K562 (cell line): ENCODE results near the gene DNASE1L1. TPM values are rescaled to one million over a fixed set of nuclear protein-coding genes. Genes with fewer than 3 reads are reported as not detected.
A peak's percentile ranks its signal among the peaks of the same experiment; 100 is the strongest.

Source experiments
- BHLHE40 ChIP-seq: IDR thresholded peaks from 2 replicates; pipeline ENCODE4 v1.6.1; 2011; ENCODE audit warnings: low read length, improper control_type of control experiment
- CEBPG ChIP-seq, 3 experiments: fragments of 200-800 bp in 1 of 3; sonication (Bioruptor generic) in 1 of 3; sonication (generic) in 1 of 3; formaldehyde crosslinking in 1 of 3; IDR thresholded peaks in 2 of 3; conservative IDR thresholded peaks in 1 of 3; 2 replicates each; pipeline versions ENCODE4 v1.6.1 to v1.8.0; 2016 to 2022; ENCODE audit warnings: missing compliant biosample characterization in 2 of 3, missing genetic modification characterization in 2 of 3, mild to moderate bottlenecking in 1 of 3, missing genetic modification reagents in 1 of 3
- CSDE1 ChIP-seq, 2 experiments: fragments of 450-650 bp; IDR thresholded peaks; 2 replicates each; pipeline ENCODE4 v1.6.1; 2016; ENCODE audit warnings: mild to moderate bottlenecking in 1 of 2
- CTBP1 ChIP-seq: fragments of 450-650 bp; IDR thresholded peaks from 2 replicates; pipeline ENCODE4 v1.6.1; 2016; ENCODE audit warnings: borderline replicate concordance
- FOXK2 ChIP-seq, 2 experiments: fragments of 450-650 bp; IDR thresholded peaks in 1 of 2; conservative IDR thresholded peaks in 1 of 2; 2 replicates each; pipeline ENCODE4 v1.6.1; 2016; ENCODE audit warnings: low read depth in 2 of 2, mild to moderate bottlenecking in 1 of 2
- HDAC1 ChIP-seq, 2 experiments: fragments of 450-650 bp; IDR thresholded peaks; 2 replicates each; pipeline ENCODE4 v1.6.1; 2016 to 2017; ENCODE audit warnings: inconsistent platforms in 1 of 2, mild to moderate bottlenecking in 1 of 2, moderate library complexity in 1 of 2
- HNRNPK ChIP-seq: fragments of 200-400 bp; formaldehyde crosslinking; IDR thresholded peaks from one replicate; pipeline ENCODE4 v1.6.1; 2018; ENCODE audit warnings: mild to moderate bottlenecking, low read depth, low read length; ENCODE audit not compliant: poor library complexity, severe bottlenecking
- IRF2 ChIP-seq: sonication (generic); formaldehyde crosslinking; IDR thresholded peaks from 2 replicates; pipeline ENCODE4 v1.8.1; 2022; ENCODE audit warnings: mild to moderate bottlenecking, missing genetic modification reagents
- L3MBTL2 ChIP-seq: fragments of 450-650 bp; IDR thresholded peaks from 2 replicates; pipeline ENCODE4 v1.6.1; 2016; ENCODE audit warnings: mild to moderate bottlenecking, moderate library complexity
- PRMT5 ChIP-seq: sonication (generic); formaldehyde crosslinking; IDR thresholded peaks from 2 replicates; pipeline ENCODE4 v1.5.0; 2020; ENCODE audit warnings: missing genetic modification reagents
- SPI1 ChIP-seq: IDR thresholded peaks from 2 replicates; pipeline ENCODE4 v1.6.1; 2011; ENCODE audit warnings: low read depth, low read length, control low read depth, borderline replicate concordance
- TEAD2 ChIP-seq: fragments of 450-650 bp; IDR thresholded peaks from 2 replicates; pipeline ENCODE4 v1.6.1; 2016; ENCODE audit warnings: missing genetic modification characterization, control low read depth, missing compliant biosample characterization
- ZNF282 ChIP-seq: sonication (generic); formaldehyde crosslinking; IDR thresholded peaks from 2 replicates; pipeline ENCODE4 v1.8.1; 2023; ENCODE audit warnings: missing genetic modification reagents
- ZNF3 ChIP-seq: fragments of 250-450 bp; sonication (Bioruptor Pico); IDR thresholded peaks from 2 replicates; pipeline ENCODE4 v1.5.0; 2021; ENCODE audit warnings: mild to moderate bottlenecking, moderate library complexity
- ZNF561 ChIP-seq: fragments of 450-650 bp; formaldehyde crosslinking; conservative IDR thresholded peaks from 2 replicates; pipeline ENCODE4 v1.4.0; 2020; ENCODE audit warnings: mild to moderate bottlenecking, moderate library complexity
- ZNF695 ChIP-seq: fragments of 450-650 bp; formaldehyde crosslinking; IDR thresholded peaks from 2 replicates; pipeline ENCODE4 v1.4.0; 2020; ENCODE audit warnings: mild to moderate bottlenecking, moderate library complexity
- polyA plus RNA-seq, 8 experiments: library from polyadenylated mRNA; depleted of rRNA in 4 of 8; stranded (reverse) in 5 of 8; unstranded in 3 of 8; fragments of >200 nt; fragmentation: Nextera tagmentation in 2 of 8; fragmentation: Illumina TruSeq in 1 of 8; extraction: Ambion mirVana in 2 of 8; extraction: Trizol in 1 of 8; gene quantifications; 2 replicates each; pipeline versions ENCODE4 v1.2.1 to v1.2.3, GENCODE V29; 2011 to 2014; ENCODE audit warnings: inconsistent platforms in 1 of 8, missing spikeins in 1 of 8
- total RNA-seq, 7 experiments: library from RNA; depleted of rRNA in 6 of 7; stranded (reverse); fragments of >200 nt in 6 of 7; fragmentation: Illumina TruSeq in 2 of 7; extraction: Trizol in 2 of 7; gene quantifications; 2 replicates each; pipeline versions ENCODE4 v1.2.1 to v1.2.3, GENCODE V29; 2011 to 2021; ENCODE audit warnings: low replicate concordance in 1 of 7
- TF ChIP-seq, protein P1 (sequence below): conservative IDR thresholded peaks from 2 replicates; pipeline ENCODE4 v1.6.1; 2011; ENCODE audit warnings: low read depth, mild to moderate bottlenecking, low read length; ENCODE audit not compliant: control insufficient read depth
- TF ChIP-seq, protein P2 (sequence below): fragments of 200-800 bp; sonication (Bioruptor generic); IDR thresholded peaks from 2 replicates; pipeline ENCODE4 v1.6.1; 2017; ENCODE audit warnings: missing genetic modification characterization, missing compliant biosample characterization
- TF ChIP-seq, protein P3 (sequence below): fragments of 250-450 bp; sonication (Bioruptor Pico); IDR thresholded peaks from 2 replicates; pipeline ENCODE4 v1.8.0; 2021; ENCODE audit warnings: moderate library complexity, mild to moderate bottlenecking, inconsistent platforms
- TF ChIP-seq, protein P4 (sequence below): fragments of 250-450 bp; sonication (Bioruptor Pico); IDR thresholded peaks from 2 replicates; pipeline ENCODE4 v1.4.0; 2020; ENCODE audit warnings: mild to moderate bottlenecking

Gene DNASE1L1
- total and polyA plus RNA-seq, 9 of the 15 experiments (the other 6 are each of a cell fraction or from before 2014, with no cell fraction given) = 0.73 to 12.6 (median 7.9) TPM

DNA sequence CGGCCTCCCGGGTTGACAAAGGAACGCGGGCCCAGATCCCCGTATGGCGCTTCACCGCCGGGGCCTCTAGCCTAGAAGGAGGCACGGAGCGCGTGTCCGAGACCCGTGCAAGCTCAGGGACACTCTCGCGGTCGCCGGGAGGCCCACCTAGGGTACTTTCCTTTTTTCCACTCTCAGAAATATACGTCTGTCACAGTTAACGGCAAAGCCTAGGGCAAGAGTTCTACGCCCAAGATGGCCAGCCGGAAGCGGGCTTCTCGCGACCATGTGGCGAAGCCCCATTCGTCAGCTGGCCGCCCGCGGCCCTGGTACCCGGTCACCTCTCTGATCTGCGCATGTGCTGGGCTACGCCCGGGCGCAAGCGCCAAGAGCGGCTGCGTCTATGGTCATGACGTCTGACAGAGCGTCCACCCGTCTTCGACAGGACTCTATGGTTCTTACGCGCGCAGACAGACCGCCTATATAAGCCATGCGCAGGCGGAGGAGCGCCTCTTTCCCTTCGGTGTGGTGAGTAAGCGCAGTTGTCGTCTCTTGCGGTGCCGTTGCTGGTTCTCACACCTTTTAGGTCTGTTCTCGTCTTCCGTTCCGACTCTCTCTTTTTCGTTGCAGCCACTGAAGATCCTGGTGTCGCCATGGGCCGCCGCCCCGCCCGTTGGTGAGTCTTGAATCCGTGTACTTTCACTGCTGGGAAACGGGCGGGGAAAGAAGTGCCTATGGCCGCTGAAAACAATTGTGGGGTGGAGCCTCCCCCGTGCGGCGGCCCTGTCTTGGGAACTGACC is 11.0 kb downstream of the DNASE1L1 start, which contains the start of gene RPL10 (continued):
- TF ChIP-seq, protein P1, sequence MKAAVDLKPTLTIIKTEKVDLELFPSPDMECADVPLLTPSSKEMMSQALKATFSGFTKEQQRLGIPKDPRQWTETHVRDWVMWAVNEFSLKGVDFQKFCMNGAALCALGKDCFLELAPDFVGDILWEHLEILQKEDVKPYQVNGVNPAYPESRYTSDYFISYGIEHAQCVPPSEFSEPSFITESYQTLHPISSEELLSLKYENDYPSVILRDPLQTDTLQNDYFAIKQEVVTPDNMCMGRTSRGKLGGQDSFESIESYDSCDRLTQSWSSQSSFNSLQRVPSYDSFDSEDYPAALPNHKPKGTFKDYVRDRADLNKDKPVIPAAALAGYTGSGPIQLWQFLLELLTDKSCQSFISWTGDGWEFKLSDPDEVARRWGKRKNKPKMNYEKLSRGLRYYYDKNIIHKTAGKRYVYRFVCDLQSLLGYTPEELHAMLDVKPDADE = peak; percentile 72; the same call in 1 of the 2 replicates
- TF ChIP-seq TEAD2 (no peak), IRF2 (CRISPR knock-in tag) (no peak), FOXK2 (conservative IDR thresholded peaks at IDR 0.05 in 1 of 2, IDR thresholded peaks at IDR 0.05 in 1 of 2; ENCODE audit: low read depth in 2 of 2) (peak; percentile 11 to 30; a peak in 1 of 4 replicates), HNRNPK (no peak), ZNF282 (no peak), ZNF561 (no peak), L3MBTL2 (peak; percentile 91), PRMT5 (no peak), BHLHE40 (peak; percentile 52), CSDE1 (IDR thresholded peaks at IDR 0.05) (no peak), HDAC1 (IDR thresholded peaks at IDR 0.05) (no peak), CTBP1 (peak; percentile 69), ZNF3 (CRISPR knock-in tag) (no peak), CEBPG (CRISPR knock-in tag; IDR thresholded peaks at IDR 0.05) (0 out of 2 replicates have a peak, but pooled peaks have one; percentile 13), CEBPG (tag; conservative IDR thresholded peaks at IDR 0.05 in 1 of 2, IDR thresholded peaks at IDR 0.05 in 1 of 2) (no peak), ZNF695 (CRISPR knock-in tag) (no peak), SPI1 (no peak)
- TF ChIP-seq, protein P2, sequence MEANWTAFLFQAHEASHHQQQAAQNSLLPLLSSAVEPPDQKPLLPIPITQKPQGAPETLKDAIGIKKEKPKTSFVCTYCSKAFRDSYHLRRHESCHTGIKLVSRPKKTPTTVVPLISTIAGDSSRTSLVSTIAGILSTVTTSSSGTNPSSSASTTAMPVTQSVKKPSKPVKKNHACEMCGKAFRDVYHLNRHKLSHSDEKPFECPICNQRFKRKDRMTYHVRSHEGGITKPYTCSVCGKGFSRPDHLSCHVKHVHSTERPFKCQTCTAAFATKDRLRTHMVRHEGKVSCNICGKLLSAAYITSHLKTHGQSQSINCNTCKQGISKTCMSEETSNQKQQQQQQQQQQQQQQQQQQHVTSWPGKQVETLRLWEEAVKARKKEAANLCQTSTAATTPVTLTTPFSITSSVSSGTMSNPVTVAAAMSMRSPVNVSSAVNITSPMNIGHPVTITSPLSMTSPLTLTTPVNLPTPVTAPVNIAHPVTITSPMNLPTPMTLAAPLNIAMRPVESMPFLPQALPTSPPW (CRISPR knock-in tag) = peak; percentile 33
- TF ChIP-seq, protein P3, sequence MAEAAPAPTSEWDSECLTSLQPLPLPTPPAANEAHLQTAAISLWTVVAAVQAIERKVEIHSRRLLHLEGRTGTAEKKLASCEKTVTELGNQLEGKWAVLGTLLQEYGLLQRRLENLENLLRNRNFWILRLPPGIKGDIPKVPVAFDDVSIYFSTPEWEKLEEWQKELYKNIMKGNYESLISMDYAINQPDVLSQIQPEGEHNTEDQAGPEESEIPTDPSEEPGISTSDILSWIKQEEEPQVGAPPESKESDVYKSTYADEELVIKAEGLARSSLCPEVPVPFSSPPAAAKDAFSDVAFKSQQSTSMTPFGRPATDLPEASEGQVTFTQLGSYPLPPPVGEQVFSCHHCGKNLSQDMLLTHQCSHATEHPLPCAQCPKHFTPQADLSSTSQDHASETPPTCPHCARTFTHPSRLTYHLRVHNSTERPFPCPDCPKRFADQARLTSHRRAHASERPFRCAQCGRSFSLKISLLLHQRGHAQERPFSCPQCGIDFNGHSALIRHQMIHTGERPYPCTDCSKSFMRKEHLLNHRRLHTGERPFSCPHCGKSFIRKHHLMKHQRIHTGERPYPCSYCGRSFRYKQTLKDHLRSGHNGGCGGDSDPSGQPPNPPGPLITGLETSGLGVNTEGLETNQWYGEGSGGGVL = no peak
- TF ChIP-seq, protein P4, sequence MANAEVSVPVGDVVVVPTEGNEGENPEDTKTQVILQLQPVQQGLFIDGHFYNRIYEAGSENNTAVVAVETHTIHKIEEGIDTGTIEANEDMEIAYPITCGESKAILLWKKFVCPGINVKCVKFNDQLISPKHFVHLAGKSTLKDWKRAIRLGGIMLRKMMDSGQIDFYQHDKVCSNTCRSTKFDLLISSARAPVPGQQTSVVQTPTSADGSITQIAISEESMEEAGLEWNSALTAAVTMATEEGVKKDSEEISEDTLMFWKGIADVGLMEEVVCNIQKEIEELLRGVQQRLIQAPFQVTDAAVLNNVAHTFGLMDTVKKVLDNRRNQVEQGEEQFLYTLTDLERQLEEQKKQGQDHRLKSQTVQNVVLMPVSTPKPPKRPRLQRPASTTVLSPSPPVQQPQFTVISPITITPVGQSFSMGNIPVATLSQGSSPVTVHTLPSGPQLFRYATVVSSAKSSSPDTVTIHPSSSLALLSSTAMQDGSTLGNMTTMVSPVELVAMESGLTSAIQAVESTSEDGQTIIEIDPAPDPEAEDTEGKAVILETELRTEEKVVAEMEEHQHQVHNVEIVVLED (CRISPR knock-in tag) = peak; percentile 85
